DOHH2 (cell line): Measurements from ENCODE around the gene PAPOLB.

Experiments used
- CTCF ChIP-seq: fragments of 200-600 bp; sonication (generic); IDR thresholded peaks from one replicate; pipeline ENCODE4 v1.5.1; 2014; ENCODE audit warnings: antibody characterized with exemption, mild to moderate bottlenecking, low read depth, low read length; ENCODE audit not compliant: poor library complexity, severe bottlenecking
- EZH2phosphoT487 ChIP-seq: fragments of 200-600 bp; sonication (generic); IDR thresholded peaks from 2 replicates; pipeline ENCODE4 v1.6.1; 2017; ENCODE audit warnings: borderline replicate concordance, mild to moderate bottlenecking, antibody characterized with exemption, low read length, moderate library complexity, mixed read lengths

GRCh38 chr7:4845740-4846142 is 16.1 kb downstream of the PAPOLB start:
- TF ChIP-seq CTCF (peak; percentile 12), EZH2phosphoT487 (no peak)
